DMS53 (cell line): ENCODE results near the gene ARAP2.
A peak's percentile ranks its signal among the peaks of the same experiment; 100 is the strongest.

Experiments used
- DNase-seq: peaks from one replicate; lab custom pipeline; 2025; lab: John Stamatoyannopoulos, UW

ARAP2 gene

DNA sequence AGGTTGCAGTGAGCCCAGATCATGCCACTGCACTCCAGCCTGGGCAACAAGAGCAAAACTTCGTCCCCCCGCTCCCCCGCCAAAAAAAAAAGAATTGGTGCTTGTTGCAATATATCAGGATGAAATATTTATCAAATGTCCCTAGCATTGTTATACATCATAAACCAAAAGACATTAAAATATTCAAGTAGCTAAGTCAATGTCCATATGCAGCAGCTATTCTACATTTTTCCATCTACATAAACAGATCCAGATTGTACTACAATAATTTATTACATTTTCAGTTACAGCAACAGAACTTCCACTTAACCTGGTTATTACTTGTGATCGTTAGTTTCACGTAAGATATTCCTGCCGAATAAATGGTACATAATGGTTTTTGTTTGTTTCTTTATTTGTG lies 64.1 kb downstream of the ARAP2 start:
- DNase-seq = no peak

DNA sequence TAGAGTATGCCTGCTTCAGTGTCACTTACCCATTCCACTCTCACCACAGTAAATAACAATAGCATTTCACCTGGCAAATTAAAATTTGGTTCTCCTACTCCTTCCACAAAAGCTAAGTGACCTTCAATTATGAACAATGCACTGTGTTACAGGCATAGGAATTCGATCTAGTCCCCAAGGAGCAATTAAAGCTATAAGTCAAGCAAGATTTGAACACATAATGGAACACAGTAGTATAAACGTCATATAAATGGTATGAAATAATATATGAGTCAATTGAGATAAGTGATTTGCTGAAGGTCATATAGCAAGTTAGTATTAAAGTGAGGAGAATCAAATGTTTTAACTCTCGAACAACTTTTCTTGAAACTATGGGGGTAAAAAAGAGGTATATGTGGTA lies 65.8 kb downstream of the ARAP2 start:
- DNase-seq = no peak

DNA sequence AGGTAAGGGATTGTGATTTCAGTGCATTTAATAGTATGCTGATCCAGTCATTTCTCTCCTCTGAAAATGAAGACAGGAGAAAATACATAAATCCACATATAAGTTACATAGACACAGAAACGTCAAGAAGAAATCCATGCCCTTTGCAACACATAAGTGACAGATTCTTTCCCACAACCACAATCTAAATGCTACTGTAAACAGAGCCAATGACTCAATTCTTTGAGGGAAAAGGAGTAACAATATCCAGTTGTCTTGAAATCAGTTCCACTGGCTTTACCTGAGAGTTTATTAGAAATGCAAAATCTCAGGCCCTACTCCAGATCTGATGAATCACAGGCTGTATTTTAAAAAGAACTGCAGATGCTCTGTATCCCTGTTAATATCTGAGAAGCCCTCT lies 66.4 kb downstream of the ARAP2 start:
- no peak for DNase-seq

DNA sequence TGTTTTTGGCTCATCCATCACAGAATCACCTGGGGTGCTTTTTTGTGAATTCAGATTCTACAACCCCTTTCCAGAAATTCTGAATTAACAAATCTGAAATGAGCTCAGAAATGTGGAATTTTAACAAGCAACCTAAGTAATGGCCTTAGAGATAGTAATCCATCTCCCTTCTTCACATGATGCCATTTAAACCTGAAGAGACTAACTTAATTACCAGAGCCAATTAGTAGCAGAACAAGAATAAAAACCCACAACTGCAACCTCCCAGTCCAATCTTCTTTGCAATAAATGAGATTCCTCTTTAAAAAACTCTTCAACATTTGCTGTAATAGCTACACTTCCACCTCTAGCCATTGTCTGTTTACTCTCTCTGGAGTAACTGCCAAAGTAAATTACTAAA lies 69.7 kb downstream of the ARAP2 start:
- DNase-seq = no peak

DNA sequence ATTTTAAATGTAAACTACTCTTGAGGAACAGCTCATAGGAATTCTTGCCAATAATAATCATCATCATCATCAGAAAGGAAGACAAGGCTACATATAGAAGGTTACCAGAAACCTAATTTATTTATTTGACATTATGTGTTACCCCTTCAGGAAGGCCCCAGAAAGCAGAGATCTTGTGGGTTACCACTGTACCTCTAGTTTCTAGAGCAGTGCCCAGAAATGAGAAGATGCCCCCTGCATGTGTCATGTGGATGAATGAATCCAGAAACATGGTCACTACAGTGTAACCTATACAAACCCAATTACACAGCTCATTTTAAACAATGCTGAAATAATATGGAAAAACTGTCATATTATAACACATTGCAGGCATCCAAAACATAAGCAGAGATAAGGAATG lies 70.4 kb downstream of the ARAP2 start:
- no peak for DNase-seq

DNA sequence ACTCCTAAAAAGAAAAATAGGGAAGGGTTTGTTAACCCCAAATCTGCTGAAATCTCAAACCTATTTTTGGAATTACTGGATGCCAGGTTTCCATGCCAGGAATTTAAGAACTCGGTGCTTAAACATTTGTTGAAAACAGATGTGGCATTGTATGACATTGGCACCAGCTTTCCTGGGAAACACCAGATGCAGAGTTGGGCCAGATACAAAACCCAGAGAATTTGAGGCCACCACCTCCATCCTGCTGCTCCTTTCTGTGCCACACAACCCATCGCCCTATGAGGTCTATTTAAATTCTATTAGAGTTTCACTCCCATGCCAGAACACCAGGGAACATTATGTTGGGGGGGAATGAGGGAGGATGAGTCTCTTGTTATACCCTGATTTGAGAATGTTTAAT lies 71.7 kb downstream of the ARAP2 start:
- DNase-seq = no peak

DNA sequence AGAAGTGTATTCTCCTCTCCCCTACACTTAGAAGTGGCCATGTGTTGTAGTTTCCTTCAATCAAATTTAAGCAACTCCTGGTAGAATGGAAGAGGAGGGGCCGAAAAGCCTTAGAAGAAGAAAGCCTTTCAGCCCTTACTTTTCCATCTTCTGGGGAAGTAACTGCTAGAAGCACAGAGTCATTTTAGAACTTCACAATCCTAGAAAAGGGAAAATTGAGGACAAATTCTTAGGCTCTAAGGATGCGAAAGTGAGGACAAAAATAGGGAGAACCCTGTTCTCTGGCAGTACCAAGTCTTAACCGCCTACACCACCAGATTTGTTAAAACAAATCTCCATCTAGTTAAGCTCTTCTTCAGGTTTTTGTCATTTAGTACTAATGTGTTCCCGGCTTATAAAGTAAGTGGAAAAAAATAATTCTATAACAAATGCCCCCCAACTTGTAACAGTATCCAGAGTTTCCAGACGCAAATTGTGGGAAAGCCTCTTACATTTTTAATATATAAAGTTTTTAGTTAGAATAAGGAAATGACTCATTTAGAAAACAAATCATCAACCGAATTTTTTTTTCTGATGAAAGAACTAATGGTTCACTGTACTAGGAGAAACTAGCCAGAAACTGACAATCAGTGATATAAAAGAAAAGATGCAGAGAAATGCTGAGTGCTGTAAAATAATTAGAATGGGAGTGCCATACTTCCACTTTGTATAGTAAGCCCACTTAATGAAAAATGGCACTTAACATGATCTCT lies 76.0 kb downstream of the ARAP2 start:
- DNase-seq = no peak

DNA sequence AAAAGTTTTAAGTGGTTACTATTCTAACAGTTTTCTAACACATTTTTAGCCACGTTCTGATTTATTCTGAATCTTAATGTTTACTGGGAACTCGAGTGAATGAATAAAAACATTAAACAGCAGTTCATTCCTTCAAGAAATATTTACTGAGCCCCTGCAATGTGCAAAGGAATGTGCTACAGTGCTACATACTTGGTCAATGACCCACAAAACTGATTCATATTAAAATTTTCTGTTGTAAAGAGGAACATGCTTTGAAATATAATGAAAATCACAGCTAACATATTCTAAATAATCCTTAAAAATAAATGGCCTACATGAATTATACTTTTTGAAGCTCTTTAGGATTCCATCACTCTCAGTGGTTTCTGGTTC lies 78.7 kb downstream of the ARAP2 start:
- no peak for DNase-seq

DNA sequence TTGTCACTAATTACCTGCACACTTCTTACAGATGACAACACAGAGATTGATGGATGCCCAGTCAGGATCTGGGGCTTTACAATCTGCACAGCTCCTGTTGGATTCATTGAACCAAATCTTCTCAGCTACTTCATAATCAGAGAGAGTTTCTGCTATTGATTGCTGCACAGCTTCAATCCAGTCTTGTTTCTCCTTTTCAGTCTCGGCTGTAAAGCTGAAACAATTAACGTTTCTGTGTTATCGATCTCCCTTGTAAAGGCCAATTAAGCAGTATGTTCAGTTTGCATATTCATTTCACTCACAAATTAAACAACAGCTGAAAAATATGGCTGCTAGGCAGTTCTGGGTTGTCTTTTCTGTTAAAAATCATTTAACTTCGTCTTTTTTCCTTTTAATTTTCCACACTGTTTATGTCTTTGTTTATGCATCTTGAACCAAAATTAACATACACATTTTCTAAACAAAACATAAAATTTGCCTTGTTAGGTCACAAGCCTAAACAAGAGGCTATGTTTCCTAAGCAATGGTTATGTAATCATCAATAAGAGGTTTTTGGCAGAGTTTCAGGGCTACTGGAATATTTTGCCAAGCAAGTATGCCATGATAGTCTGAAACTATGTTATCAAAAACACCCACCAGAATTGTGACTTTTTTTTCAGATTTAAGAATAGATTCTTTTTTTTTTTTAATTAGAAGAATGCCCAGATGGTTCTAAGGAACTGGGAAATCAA lies 79.2 kb downstream of the ARAP2 start:
- DNase-seq = no peak

DNA sequence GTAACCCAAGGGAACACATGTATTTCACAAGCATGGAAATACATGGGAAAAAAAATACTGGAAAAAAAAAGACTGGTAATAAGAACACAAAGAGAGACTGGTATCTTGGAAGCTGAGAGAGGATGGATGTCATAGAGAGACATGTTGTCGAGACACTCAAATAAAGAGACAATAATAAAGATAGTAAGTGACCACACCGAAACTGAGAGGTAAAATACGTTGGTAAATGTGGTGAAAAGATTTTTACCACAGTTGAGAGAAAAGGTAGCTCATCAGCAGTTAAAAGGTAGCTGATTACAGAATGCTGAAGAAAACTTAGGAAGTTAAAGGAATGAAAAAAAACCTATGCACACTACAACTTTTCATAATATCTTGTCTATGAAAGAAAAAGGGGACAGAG lies 81.1 kb downstream of the ARAP2 start:
- no peak for DNase-seq

DNA sequence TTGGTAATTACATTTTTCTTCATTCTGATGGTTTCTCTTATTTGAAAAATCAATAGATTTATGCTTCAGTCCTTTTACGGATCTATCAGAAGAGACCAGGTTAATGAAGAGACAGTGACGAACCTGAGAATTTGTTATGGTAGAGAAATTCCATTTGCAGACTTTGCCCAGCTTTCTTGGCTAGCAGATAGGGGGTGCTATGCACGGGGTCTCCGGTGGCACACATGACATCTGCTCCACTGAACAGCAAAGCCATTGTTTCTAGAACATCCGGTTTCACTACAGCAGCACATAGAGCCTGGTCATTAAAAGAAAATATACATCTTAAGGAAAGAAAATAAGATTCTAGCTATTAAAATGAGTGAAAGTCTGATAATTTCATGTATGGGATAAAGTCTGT lies 85.1 kb downstream of the ARAP2 start:
- no peak for DNase-seq

DNA sequence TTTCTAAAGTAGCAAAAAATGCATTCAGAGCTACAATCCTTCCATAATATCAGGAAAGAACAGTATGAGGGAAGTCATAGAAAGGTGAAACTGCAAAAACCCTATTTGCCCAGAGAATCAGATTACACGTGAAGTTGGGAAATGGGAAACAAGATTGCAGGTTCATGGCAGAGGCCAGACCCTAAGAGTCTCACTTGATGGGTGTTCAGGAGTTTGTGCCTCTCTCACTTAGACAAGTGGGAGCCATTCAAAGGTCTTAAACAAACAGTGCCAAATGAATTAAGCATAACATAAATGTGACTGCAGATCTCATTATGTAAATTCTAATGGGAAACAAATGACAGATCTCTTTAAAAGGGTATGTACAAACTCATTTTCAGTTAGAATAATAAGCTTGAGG lies 91.6 kb downstream of the ARAP2 start:
- peak; percentile 31 for DNase-seq

DNA sequence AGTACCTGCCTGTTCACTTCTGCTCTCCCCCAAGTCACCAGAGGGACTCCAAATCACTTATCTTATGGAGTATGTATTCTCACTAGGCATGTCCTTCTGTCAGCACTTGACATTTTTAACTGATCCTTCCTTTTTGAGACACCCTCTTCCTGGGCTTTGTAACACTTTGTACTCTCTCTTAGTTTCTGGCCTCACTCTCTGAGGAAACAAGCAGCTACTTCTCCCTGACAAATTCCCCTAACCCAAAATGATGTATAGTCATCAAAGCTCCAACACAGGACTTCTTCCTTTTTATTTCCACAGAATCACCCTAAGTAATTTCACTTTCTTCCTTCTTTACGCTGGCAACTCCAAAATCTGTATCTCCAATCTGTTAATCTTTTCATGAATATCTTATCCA lies 101.8 kb downstream of the ARAP2 start:
- no peak for DNase-seq

DNA sequence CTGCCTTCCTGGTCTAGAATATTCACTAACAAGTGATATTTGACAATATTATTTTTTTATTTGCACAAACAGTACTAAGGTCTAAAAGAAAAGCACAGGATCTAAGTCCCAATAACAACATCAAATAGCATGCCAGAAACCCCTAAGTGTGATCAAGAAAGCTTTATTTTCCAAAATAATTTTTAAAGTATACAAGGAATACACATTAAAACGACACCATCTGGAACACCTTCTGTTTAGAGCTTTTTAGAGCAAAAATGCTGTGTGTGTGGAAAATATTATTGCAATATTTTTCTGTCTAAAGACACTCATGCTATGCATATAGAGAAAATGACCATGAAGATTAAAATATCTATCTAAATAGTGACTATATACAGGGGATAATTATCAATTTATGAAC lies 103.1 kb downstream of the ARAP2 start:
- DNase-seq = no peak

DNA sequence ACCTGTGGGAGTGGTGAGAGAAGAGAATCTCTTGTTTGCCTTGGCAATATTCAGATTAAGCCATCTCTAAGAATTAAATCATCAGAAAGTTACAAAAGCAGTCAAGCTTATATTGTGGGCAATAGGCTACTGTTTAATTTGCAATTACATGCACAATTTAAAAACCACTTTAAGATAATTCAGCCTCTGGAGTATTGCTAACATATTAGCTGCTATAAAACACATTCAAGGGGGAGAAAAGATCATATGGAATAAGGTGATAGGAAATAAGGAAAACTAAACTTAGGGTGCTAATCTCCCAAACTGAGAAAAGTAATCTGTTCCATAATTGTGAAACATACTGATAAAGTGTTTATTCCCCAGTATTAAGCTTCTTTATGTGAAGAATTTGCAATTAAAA lies 103.9 kb downstream of the ARAP2 start:
- DNase-seq = no peak

DNA sequence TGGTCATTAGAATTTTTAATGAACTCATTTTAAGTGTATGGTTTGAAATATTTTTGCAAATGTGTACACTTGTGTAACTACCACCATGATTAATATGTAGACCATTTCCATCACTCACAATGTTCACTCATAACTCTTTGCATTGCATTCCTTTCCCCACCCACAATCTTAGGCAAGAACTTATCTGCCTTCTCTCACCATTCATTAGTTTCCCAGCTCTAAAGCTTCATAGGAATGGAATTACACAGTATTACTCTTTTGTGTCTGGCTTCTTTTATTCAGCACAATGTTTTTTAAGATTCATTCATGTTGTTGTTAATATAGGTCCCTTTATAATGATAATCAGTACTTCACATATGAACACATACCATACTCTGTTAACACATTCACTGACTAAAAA lies 106.1 kb downstream of the ARAP2 start:
- no peak for DNase-seq

DNA sequence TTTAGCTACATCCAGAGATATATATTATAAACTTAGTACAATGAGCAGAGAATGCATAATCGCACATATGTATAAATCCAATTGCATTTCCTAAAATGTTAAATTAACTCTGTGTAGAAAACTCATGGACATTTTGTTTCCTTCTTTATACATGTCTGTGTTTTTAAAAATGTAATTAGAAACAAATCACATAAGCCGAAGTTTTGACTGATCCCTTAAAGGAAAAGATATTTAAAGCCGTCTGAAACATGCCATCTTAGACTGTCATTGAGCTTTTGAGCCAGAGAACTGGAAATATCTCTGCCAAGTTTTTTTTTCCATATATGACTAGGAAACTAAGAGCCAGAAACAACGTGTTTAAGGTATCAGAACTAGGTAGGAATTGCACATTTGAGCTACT lies 107.0 kb downstream of the ARAP2 start:
- DNase-seq = no peak

DNA sequence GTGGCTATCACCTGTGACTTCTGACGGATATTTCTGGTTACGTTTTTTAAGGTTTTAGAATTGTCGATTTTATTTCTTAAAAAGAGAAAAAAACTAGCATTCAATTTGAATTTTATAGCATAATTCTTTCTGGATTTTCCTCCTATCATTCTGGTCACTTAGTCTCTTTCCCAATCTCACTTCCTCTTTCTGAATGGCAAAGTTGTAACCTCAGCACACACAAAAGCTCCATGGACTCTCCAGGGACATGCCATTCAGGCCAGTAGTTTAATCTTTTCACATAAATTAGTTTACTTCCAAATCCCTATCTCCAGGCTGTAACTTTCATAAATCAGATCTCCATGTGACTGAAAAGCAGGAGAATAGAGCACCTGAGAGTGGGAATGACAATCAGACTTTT lies 110.7 kb downstream of the ARAP2 start:
- DNase-seq = no peak

DNA sequence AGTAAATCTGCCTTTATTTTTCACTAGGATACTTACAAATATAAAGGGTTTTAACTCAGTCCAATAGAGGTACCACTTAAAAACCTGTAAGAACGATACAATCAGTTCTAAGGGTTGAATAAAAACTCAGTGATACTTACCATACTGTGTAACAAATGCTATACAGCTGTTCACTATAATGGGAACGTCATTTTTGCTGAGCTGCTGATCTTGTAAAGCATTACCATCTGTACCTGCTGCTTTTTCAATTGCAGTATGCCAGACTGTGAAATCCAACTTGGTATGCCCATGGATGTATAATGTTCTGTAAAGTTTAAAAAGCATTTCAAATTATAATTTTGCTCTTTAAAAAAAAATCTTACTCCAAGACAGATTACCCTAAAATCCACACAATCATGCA lies 111.2 kb downstream of the ARAP2 start:
- DNase-seq = no peak

DNA sequence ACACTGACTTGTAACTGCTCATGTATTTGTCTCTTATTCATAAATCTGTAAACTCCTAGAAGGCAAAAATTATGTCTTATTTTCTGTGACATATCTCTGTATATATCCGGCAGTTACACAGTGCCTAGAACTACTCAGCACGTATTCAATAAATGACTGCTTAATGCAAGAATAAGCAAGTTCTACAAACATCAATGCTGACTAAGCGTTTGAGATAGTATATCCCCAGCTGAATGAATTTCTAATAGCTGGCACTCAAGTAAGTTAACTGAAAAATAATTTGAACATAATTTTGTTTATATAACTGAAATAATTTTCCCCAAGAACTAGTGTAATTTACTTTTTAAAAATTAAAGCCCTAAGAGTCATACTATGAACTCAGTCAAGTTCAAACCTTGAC lies 113.7 kb downstream of the ARAP2 start:
- no peak for DNase-seq

DNA sequence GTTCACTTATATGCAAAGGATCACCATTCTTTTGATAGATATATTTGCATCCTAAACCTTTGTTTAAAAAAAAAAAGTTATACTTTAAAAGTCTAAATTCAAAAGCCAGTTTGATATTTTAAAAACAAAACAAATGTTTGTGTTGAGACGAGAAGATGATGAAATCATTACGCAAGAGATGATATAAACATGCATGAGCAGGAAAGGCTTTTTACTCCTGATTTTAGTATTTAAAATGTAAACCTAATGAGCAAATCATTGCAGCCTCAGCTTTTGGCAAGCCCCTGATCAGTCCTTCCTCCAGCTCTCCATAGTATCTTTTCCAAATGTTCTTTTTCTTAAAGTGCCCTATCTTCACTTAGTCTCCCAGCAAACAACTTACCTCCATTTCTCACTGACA lies 115.6 kb downstream of the ARAP2 start:
- DNase-seq = peak; percentile 4

DNA sequence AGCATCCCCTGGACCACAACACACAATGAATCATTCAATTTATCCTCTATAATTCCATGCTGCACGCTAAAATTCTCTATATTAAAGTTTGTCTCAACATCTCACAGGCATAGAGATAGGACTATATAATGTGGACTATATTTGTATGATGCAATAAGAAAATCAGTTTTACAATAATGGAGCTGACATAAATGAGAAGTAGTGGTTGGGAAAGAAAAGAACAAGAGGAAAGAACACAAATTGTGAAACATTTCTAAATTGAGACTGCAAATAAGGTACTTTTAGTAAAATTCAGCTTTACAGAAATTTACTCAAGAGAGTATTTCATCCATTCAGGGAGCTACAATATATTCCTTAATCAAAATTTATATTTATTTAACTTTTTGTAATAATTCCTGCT lies 120.4 kb downstream of the ARAP2 start:
- no peak for DNase-seq

DNA sequence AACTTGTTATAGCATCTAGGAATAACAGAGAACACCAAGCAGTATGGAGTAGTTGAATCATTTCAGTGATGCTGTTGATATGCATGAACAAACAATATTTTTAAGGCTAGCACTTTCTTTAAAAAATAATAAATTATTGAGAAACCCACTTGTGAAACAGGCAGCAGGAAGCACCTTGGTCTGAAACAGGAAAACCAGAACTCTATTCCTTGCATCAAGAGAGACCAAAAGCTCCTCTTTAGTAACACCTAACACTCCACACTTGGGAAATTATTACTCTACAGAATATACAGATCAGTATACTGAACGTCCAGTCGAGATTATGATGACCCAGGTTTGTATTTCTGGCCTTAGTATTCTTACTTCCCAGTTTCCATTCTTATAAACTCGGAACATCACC lies 129.0 kb downstream of the ARAP2 start:
- no peak for DNase-seq

DNA sequence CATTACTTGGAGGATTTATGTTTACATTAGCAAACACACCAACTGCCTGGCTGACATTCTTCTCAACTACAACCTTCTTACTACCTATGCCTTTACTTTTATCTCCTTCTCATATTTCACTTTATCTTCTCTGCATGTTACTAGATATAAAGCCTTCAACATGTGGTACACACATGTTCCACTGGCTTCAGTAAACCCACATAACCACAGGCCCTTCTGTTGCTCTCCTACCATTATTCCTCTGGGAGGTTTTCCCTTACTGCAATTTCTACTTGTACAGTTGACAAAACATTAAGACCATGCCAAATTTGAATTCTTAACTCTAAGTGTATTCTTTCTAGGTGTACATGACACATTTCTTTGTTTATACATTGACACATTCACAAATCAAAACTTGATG lies 133.1 kb downstream of the ARAP2 start:
- no peak for DNase-seq
